K562 (cell line): Measurements from ENCODE around the gene CLIP4. TPM values are rescaled to one million over a fixed set of nuclear protein-coding genes. Genes with fewer than 3 reads are reported as not detected.
A peak's percentile ranks its signal among the peaks of the same experiment; 100 is the strongest.

Source experiments
- ARID2 ChIP-seq: fragments of 450-650 bp; IDR thresholded peaks from 2 replicates; pipeline ENCODE4 v1.6.1; 2017; ENCODE audit warnings: antibody characterized with exemption, mild to moderate bottlenecking
- ATF7 ChIP-seq: fragments of 450-650 bp; IDR thresholded peaks from 2 replicates; pipeline ENCODE4 v1.7.1; 2014; ENCODE audit warnings: mild to moderate bottlenecking, moderate library complexity
- C11orf30 ChIP-seq: fragments of 450-650 bp; IDR thresholded peaks from 2 replicates; pipeline ENCODE4 v1.6.1; 2016; ENCODE audit warnings: low read depth, mild to moderate bottlenecking
- CHCHD3 ChIP-seq: fragments of 250-450 bp; sonication (Bioruptor Pico); IDR thresholded peaks from 2 replicates; pipeline ENCODE4 v2.1.2; 2022; ENCODE audit warnings: mild to moderate bottlenecking
- CREM ChIP-seq: IDR thresholded peaks from 2 replicates; pipeline ENCODE4 v1.6.1; 2014; ENCODE audit warnings: antibody characterized with exemption, low read depth
- DLX4 ChIP-seq: fragments of 250-450 bp; sonication (Bioruptor Pico); IDR thresholded peaks from 2 replicates; pipeline ENCODE4 v1.6.1; 2021; ENCODE audit warnings: mild to moderate bottlenecking
- FUS ChIP-seq: fragments of 200-400 bp; formaldehyde crosslinking; optimal IDR thresholded peaks from 2 replicates; pipeline ENCODE3; 2017; ENCODE audit warnings: low read depth, low read length
- GATAD2A ChIP-seq: fragments of 450-650 bp; IDR thresholded peaks from 2 replicates; pipeline ENCODE4 v1.6.1; 2017
- HDAC2 ChIP-seq: fragments of 450-650 bp; IDR thresholded peaks from 2 replicates; pipeline ENCODE4 v1.6.1; 2016; ENCODE audit warnings: mild to moderate bottlenecking
- HDGF ChIP-seq: fragments of 450-650 bp; IDR thresholded peaks from 2 replicates; pipeline ENCODE4 v1.6.1; 2016
- HNRNPK ChIP-seq: fragments of 200-400 bp; formaldehyde crosslinking; IDR thresholded peaks from one replicate; pipeline ENCODE4 v1.6.1; 2018; ENCODE audit warnings: mild to moderate bottlenecking, low read depth, low read length; ENCODE audit not compliant: poor library complexity, severe bottlenecking
- KLF6 ChIP-seq: fragments of 250-450 bp; sonication (Bioruptor Pico); IDR thresholded peaks from 2 replicates; pipeline ENCODE4 v1.4.0; 2020; ENCODE audit warnings: mild to moderate bottlenecking, moderate library complexity, borderline replicate concordance
- L3MBTL2 ChIP-seq: fragments of 450-650 bp; IDR thresholded peaks from 2 replicates; pipeline ENCODE4 v1.6.1; 2016; ENCODE audit warnings: mild to moderate bottlenecking, moderate library complexity
- MBD1 ChIP-seq: fragments of 250-450 bp; sonication (Bioruptor Pico); IDR thresholded peaks from 2 replicates; pipeline ENCODE4 v1.8.0; 2022; ENCODE audit warnings: inconsistent platforms
- MEF2D ChIP-seq: conservative IDR thresholded peaks from 2 replicates; pipeline ENCODE4 v1.6.1; 2016; ENCODE audit warnings: low read depth, missing genetic modification characterization, missing compliant biosample characterization
- MTA2 ChIP-seq: fragments of 450-650 bp; IDR thresholded peaks from 2 replicates; pipeline ENCODE4 v1.6.1; 2016; ENCODE audit warnings: low read depth
- PHF21A ChIP-seq: fragments of 450-650 bp; IDR thresholded peaks from 2 replicates; pipeline ENCODE4 v1.6.1; 2017; ENCODE audit warnings: low read depth, borderline replicate concordance
- POLR2AphosphoS2 ChIP-seq: IDR thresholded peaks from 2 replicates; pipeline ENCODE4 v1.6.1; 2012; ENCODE audit warnings: low read length, improper control_type of control experiment
- PTTG1 ChIP-seq: fragments of 450-650 bp; IDR thresholded peaks from 2 replicates; pipeline ENCODE4 v1.6.1; 2016; ENCODE audit warnings: low read depth, mild to moderate bottlenecking, missing genetic modification characterization, missing compliant biosample characterization
- RAD21 ChIP-seq, 2 experiments: fragments of 250-450 bp in 1 of 2; fragments of 450-650 bp in 1 of 2; sonication (Bioruptor Pico) in 1 of 2; formaldehyde crosslinking in 1 of 2; IDR thresholded peaks in 1 of 2; conservative IDR thresholded peaks in 1 of 2; 2 replicates each; pipeline versions ENCODE4 v1.4.0 to v1.8.0; 2020 to 2022; ENCODE audit warnings: mild to moderate bottlenecking in 2 of 2, moderate library complexity in 1 of 2
- SMARCC2 ChIP-seq: fragments of 450-650 bp; IDR thresholded peaks from 2 replicates; pipeline ENCODE4 v1.6.1; 2017; ENCODE audit warnings: antibody characterized with exemption, moderate library complexity, mild to moderate bottlenecking, low read depth
- SMC3 ChIP-seq: conservative IDR thresholded peaks from 2 replicates; pipeline ENCODE4 v1.6.1; 2011; ENCODE audit warnings: low read depth, low read length, improper control_type of control experiment; ENCODE audit not compliant: insufficient read depth
- ZNF696 ChIP-seq: fragments of 250-450 bp; sonication (Bioruptor Pico); conservative IDR thresholded peaks from 2 replicates; pipeline ENCODE4 v1.4.0; 2020; ENCODE audit warnings: mild to moderate bottlenecking, moderate library complexity
- polyA plus RNA-seq, 8 experiments: library from polyadenylated mRNA; depleted of rRNA in 4 of 8; stranded (reverse) in 5 of 8; unstranded in 3 of 8; fragments of >200 nt; fragmentation: Nextera tagmentation in 2 of 8; fragmentation: Illumina TruSeq in 1 of 8; extraction: Ambion mirVana in 2 of 8; extraction: Trizol in 1 of 8; gene quantifications; 2 replicates each; pipeline versions ENCODE4 v1.2.1 to v1.2.3, GENCODE V29; 2011 to 2014; ENCODE audit warnings: inconsistent platforms in 1 of 8, missing spikeins in 1 of 8
- total RNA-seq, 7 experiments: library from RNA; depleted of rRNA in 6 of 7; stranded (reverse); fragments of >200 nt in 6 of 7; fragmentation: Illumina TruSeq in 2 of 7; extraction: Trizol in 2 of 7; gene quantifications; 2 replicates each; pipeline versions ENCODE4 v1.2.1 to v1.2.3, GENCODE V29; 2011 to 2021; ENCODE audit warnings: low replicate concordance in 1 of 7
- TF ChIP-seq, protein P1 (sequence below): fragments of 450-650 bp; formaldehyde crosslinking; IDR thresholded peaks from 2 replicates; pipeline ENCODE4 v1.4.0; 2020; ENCODE audit warnings: mild to moderate bottlenecking, moderate library complexity
- TF ChIP-seq, protein P2 (sequence below): fragments of 250-450 bp; sonication (Bioruptor Pico); IDR thresholded peaks from 2 replicates; pipeline ENCODE4 v1.8.0; 2021; ENCODE audit warnings: mild to moderate bottlenecking, moderate library complexity

Gene CLIP4
- total and polyA plus RNA-seq, 9 of the 15 experiments (the other 6 are each of a cell fraction or from before 2014, with no cell fraction given): 0.03 to 0.38 (median 0.13) TPM; not detected in 5

- TF ChIP-seq, protein P1, sequence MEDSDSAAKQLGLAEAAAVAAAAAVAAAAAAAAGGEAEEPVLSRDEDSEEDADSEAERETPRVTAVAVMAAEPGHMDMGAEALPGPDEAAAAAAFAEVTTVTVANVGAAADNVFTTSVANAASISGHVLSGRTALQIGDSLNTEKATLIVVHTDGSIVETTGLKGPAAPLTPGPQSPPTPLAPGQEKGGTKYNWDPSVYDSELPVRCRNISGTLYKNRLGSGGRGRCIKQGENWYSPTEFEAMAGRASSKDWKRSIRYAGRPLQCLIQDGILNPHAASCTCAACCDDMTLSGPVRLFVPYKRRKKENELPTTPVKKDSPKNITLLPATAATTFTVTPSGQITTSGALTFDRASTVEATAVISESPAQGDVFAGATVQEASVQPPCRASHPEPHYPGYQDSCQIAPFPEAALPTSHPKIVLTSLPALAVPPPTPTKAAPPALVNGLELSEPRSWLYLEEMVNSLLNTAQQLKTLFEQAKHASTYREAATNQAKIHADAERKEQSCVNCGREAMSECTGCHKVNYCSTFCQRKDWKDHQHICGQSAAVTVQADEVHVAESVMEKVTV (CRISPR knock-in tag): peak; percentile 86
- 0 out of 2 replicates have a peak, but pooled peaks have one; percentile 8 for TF ChIP-seq ATF7
- no peak for TF ChIP-seq HNRNPK
- TF ChIP-seq C11orf30: no peak
- no peak for TF ChIP-seq HDGF
- TF ChIP-seq POLR2AphosphoS2: no peak
- no peak for TF ChIP-seq SMARCC2
- TF ChIP-seq L3MBTL2: 0 out of 2 replicates have a peak, but pooled peaks have one; percentile 20
- TF ChIP-seq ARID2: peak; percentile 67; the same call in 1 of the 2 replicates
- TF ChIP-seq GATAD2A: no peak
- peak; percentile 92 for TF ChIP-seq SMC3
- no peak for TF ChIP-seq FUS
- TF ChIP-seq CREM: 0 out of 2 replicates have a peak, but pooled peaks have one; percentile 16
- peak; percentile 92 to 95 for TF ChIP-seq RAD21 (CRISPR knock-in tag; conservative IDR thresholded peaks at IDR 0.05 in 1 of 2, IDR thresholded peaks at IDR 0.05 in 1 of 2)
- no peak for TF ChIP-seq MBD1 (CRISPR knock-in tag)
- TF ChIP-seq MTA2: no peak
- TF ChIP-seq ZNF696 (CRISPR knock-in tag): no peak
- no peak for TF ChIP-seq PTTG1 (tag)
- TF ChIP-seq, protein P2, sequence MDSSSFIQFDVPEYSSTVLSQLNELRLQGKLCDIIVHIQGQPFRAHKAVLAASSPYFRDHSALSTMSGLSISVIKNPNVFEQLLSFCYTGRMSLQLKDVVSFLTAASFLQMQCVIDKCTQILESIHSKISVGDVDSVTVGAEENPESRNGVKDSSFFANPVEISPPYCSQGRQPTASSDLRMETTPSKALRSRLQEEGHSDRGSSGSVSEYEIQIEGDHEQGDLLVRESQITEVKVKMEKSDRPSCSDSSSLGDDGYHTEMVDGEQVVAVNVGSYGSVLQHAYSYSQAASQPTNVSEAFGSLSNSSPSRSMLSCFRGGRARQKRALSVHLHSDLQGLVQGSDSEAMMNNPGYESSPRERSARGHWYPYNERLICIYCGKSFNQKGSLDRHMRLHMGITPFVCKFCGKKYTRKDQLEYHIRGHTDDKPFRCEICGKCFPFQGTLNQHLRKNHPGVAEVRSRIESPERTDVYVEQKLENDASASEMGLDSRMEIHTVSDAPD (CRISPR knock-in tag): no peak
- no peak for TF ChIP-seq MEF2D (tag)
- TF ChIP-seq KLF6 (CRISPR knock-in tag): no peak
- TF ChIP-seq PHF21A: no peak
- no peak for TF ChIP-seq CHCHD3
- TF ChIP-seq HDAC2: no peak
- TF ChIP-seq DLX4 (CRISPR knock-in tag): no peak
Measured at GRCh38 chr2:29196792-29197788, 81.9 kb downstream of the CLIP4 start (continued).
